Lower leg skin (tissue), 4 donors: ENCODE data around the gene SH3BGRL3. TPM values are rescaled to one million over a fixed set of nuclear protein-coding genes. Genes with fewer than 3 reads are reported as not detected.

Experiments used
- DNase-seq, 2 donors: peaks; one replicate each; pipeline ENCODE4 v3.0.0-alpha.2; 2019; ENCODE audit warnings: low spot score in 2 of 2
- H3K4me3 ChIP-seq: fragments of 200-600 bp; sonication (generic); 2 replicates; pipeline ENCODE4 v1.5.1; 2017; ENCODE audit warnings: mild to moderate bottlenecking, low read depth; ENCODE audit not compliant: poor library complexity, severe bottlenecking
- CTCF ChIP-seq, 3 donors: fragments of 450-650 bp; IDR thresholded peaks; one replicate each; pipeline ENCODE4 v1.5.1; 2016; ENCODE audit warnings: antibody characterized with exemption in 3 of 3, mild to moderate bottlenecking in 3 of 3, moderate library complexity in 2 of 3
- POLR2A ChIP-seq, 2 donors: fragments of 450-650 bp; IDR thresholded peaks; one replicate each; pipeline ENCODE4 v1.6.1; 2016 to 2017; ENCODE audit warnings: antibody characterized with exemption in 2 of 2, mild to moderate bottlenecking in 1 of 2, moderate library complexity in 1 of 2
- WGBS, 2 donors: methylation state at CpG; one replicate each; pipeline ENCODE4 v1.1.5; 2018; 5-methylcytosine and 5-hydroxymethylcytosine counted together
- intact Hi-C: fragments of 100-400 bp; cut with DNase I; formaldehyde crosslinking; loops from one replicate; pipeline ENCODE4 v1.15.0; 2023; ENCODE audit warnings: low total_unique reads
- total RNA-seq, 4 donors: library from RNA; depleted of rRNA; stranded (reverse); fragments of >200 nt; gene quantifications; one replicate each; pipeline ENCODE4 v1.1.0, GENCODE V29; 2016

SH3BGRL3 gene
- total RNA-seq, 4 donors from 2014 or later = 74.8 to 97.1 (median 78.3) TPM

- DNase-seq = peak; percentile 90 to 96
- 0 to 4% methylated on average over 3 of the region's 3 CpGs for WGBS, 2 donors
- H3K4me3 ChIP-seq = no peak overlapping the region
- intact Hi-C loops = loop anchor here (2.0 to 5.0 kb wide), 2 partner anchors 47 to 1029 kb away; partner anchors contain the start of gene RSRP1
- TF ChIP-seq POLR2A (IDR thresholded peaks at IDR 0.05) (no peak), CTCF (IDR thresholded peaks at IDR 0.05) (peak in 1 of 3 donors; percentile 44)
Observed at GRCh38 chr1:26275580-26276431, 4.1 kb upstream of the SH3BGRL3 start.

- TF ChIP-seq POLR2A (IDR thresholded peaks at IDR 0.05) (no peak), CTCF (IDR thresholded peaks at IDR 0.05) (no peak)
- DNase-seq = peak in 1 of 2 donors; percentile 90
- intact Hi-C loops = loop anchor here (5.0 kb wide), 1 partner anchor 1029 kb away; the partner anchor contains the start of gene RSRP1
- H3K4me3 ChIP-seq = no peak overlapping the region
- 17 to 20% methylated on average over 2 of the region's 2 CpGs for WGBS, 2 donors
Observed at GRCh38 chr1:26276432-26276838, 3.5 kb upstream of the SH3BGRL3 start.

GRCh38 chr1:26277261-26277661, 2.6 kb upstream of the SH3BGRL3 start:
- no peak for DNase-seq
- TF ChIP-seq POLR2A (IDR thresholded peaks at IDR 0.05) = no peak
- TF ChIP-seq CTCF (IDR thresholded peaks at IDR 0.05) = no peak
- H3K4me3 ChIP-seq = no peak overlapping the region
- WGBS, 2 donors = 32 to 43% methylated on average over 3 of the region's 3 CpGs
- intact Hi-C loops = loop anchor here (5.0 kb wide), 1 partner anchor 1030 kb away; the partner anchor contains the start of gene RSRP1

- DNase-seq = no peak
- H3K4me3 ChIP-seq = no peak overlapping the region
- WGBS, 2 donors = 43 to 50% methylated on average over 1 of the region's 1 CpG
- intact Hi-C loops = loop anchor here (5.0 kb wide), 1 partner anchor 1030 kb away; the partner anchor contains the start of gene RSRP1
- TF ChIP-seq CTCF (IDR thresholded peaks at IDR 0.05) = no peak
- TF ChIP-seq POLR2A (IDR thresholded peaks at IDR 0.05) = no peak
Observed at GRCh38 chr1:26277719-26278118, 2.2 kb upstream of the SH3BGRL3 start.

- DNase-seq = peak; percentile 92 to 94
- no peak overlapping the region for H3K4me3 ChIP-seq
- no peak for TF ChIP-seq CTCF (IDR thresholded peaks at IDR 0.05)
- no peak for TF ChIP-seq POLR2A (IDR thresholded peaks at IDR 0.05)
- 7 to 15% methylated on average over 4 of the region's 4 CpGs for WGBS, 2 donors
- intact Hi-C loops = loop anchor here (5.0 kb wide), 1 partner anchor 1031 kb away; the partner anchor contains the start of gene RSRP1
Observed at GRCh38 chr1:26278303-26278702, 1.6 kb upstream of the SH3BGRL3 start.
